Stimulated activated memory B cell treated with anti-CD40 and anti-IgM and Interleukin-4, amounts not matched to agents 10 μg/mL and 1 μg/mL and 100 μg/mL, for 72 hours (primary cell): Measurements from ENCODE around the gene ARID1B.

Experiments used
- ATAC-seq: fragments of 150-1000 bp; cut with Tn5 transposase; 2 replicates; pipeline ENCODE4 v1.10.0; 2021
- H3K27ac Mint-ChIP-seq: one replicate; pipeline ENCODE4 v1.8.0; 2022; ENCODE audit warnings: mild to moderate bottlenecking, mixed read lengths
- H3K27me3 Mint-ChIP-seq: one replicate; pipeline ENCODE4 v1.8.0; 2022; ENCODE audit warnings: mixed read lengths
- H3K36me3 Mint-ChIP-seq: one replicate; pipeline ENCODE4 v1.8.0; 2022; ENCODE audit warnings: mixed read lengths
- H3K4me1 Mint-ChIP-seq: one replicate; pipeline ENCODE4 v1.8.0; 2022; ENCODE audit warnings: mixed read lengths
- H3K4me3 Mint-ChIP-seq: one replicate; pipeline ENCODE4 v1.8.0; 2022; ENCODE audit warnings: mild to moderate bottlenecking, moderate library complexity, mixed read lengths
- H3K9me3 Mint-ChIP-seq: one replicate; pipeline ENCODE4 v1.8.0; 2022; ENCODE audit warnings: mixed read lengths

ARID1B gene

DNA sequence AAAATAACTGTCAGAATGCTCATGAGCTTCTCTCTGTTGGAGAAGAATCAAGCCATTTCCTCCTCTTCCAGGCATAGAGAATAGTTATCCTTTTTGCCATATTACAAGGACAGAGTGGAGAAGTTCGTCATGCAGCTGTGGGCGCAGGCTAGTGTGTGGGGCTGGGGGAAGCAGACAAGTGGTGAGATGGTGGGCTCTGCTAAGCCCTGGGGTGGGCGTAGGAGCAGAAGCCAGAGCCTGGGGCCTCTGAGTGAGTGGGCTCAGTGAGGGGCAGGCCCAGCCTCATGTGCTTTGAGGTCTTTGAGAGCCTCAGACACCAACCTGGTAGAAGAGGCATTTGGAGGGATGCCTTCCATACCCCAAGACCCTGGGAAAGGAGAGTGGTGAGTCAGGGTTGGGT lies 19.4 kb downstream of the ARID1B start:
- no peak for ATAC-seq
- H3K36me3 Mint-ChIP-seq: peaks cover 20% of the 10 kb centered on the region
- no peaks in the 10 kb centered on the region for H3K9me3 Mint-ChIP-seq
- H3K27ac Mint-ChIP-seq: peak overlapping the region; percentile 90
- H3K27me3 Mint-ChIP-seq: no peaks in the 10 kb centered on the region
- H3K4me3 Mint-ChIP-seq: no peak overlapping the region
- peaks cover 84% of the 10 kb centered on the region for H3K4me1 Mint-ChIP-seq

DNA sequence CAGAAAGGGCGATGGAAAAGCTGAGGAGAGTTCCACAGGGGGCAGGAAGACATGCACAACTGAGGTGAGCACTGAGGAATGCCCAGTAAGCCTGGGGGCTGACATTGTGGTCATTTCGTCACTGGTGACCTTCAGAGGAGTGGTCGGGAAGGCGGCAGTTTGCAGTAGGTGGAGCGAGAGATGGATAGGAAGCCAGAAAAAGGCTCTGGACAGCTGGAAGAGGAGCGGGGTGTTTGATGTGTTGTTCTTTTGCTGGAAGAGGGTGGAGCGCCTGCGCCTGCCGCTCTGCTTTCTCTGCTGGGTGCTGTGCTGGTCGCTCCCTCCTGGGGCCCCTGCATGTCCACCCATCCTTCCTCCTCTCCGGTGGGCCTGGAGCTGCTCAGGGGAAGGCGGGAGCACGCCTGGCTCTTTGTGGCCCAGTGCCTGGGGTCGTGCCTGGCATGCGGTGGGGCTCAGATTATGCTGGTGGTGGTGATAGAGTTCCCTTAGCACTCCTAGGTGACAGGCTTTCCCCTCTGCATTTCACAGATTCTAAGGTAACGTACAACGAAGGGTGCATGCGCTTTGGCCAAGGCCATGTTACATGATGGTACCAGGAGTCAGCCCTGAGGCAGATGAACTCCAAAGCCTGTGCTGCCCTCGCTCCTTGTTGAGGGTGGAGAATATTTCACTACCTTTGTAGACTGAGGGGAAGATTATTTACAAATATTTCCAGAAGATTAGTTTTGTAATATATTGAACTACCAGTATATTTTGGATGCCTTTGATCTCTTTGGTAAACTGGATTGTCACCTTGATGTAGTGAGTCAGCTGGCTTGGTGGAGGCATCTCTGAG lies 20.9 kb downstream of the ARID1B start:
- no peak for ATAC-seq
- Mint-ChIP-seq H3K27me3 (no peaks in the 10 kb centered on the region), H3K4me3 (no peak overlapping the region), H3K9me3 (no peaks in the 10 kb centered on the region), H3K36me3 (peaks cover 17% of the 10 kb centered on the region), H3K27ac (peak overlapping the region; percentile 4), H3K4me1 (peaks cover 82% of the 10 kb centered on the region)

DNA sequence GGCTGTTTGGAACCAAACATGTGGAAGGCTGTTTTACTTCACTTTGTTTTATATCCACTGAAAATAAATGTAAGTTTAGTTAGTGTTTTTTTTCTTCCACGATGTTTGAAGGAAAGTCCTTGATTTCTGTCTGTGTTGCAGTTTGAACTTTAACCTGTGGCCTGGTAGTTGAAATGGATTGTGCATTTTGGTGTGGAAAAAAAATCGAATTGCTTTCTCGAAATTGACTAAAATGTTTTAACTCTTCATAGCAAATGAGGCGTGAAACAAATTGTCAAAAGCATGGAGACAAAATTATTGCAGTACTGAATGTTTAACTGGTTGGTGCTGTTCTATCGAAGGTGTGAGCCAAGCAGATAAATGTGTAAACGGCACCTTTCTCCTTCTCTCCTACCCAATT lies 24.5 kb downstream of the ARID1B start:
- Mint-ChIP-seq H3K9me3 (peaks cover 9% of the 10 kb centered on the region), H3K27me3 (no peaks in the 10 kb centered on the region), H3K27ac (no peak overlapping the region), H3K4me3 (no peak overlapping the region), H3K4me1 (peaks cover 73% of the 10 kb centered on the region), H3K36me3 (peaks cover 32% of the 10 kb centered on the region)
- ATAC-seq: no peak

DNA sequence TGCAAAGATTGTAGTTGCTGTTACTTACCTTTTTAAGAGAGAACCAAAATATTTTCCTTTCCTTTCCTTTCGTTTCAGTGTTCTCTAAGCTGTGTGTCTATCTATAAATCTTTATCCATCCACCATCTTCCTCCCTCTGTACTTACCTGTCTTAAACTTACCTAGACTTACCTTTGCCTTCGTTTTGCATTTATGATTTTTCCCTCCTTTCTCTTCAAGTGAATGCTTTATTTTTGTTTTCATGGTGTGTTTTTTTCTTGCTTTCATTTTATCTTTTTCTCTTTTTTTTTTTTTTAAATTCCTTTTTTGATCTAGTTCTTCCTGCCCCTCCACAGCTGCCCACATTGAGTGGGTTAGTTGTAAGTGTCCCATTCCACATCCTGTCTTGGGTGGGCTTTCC lies 26.2 kb downstream of the ARID1B start:
- no peaks in the 10 kb centered on the region for H3K27me3 Mint-ChIP-seq
- peak overlapping the region; percentile 57 for H3K27ac Mint-ChIP-seq
- H3K36me3 Mint-ChIP-seq: peaks cover 21% of the 10 kb centered on the region
- H3K9me3 Mint-ChIP-seq: peaks cover 9% of the 10 kb centered on the region
- ATAC-seq: no peak
- H3K4me1 Mint-ChIP-seq: peaks cover 73% of the 10 kb centered on the region
- no peak overlapping the region for H3K4me3 Mint-ChIP-seq

DNA sequence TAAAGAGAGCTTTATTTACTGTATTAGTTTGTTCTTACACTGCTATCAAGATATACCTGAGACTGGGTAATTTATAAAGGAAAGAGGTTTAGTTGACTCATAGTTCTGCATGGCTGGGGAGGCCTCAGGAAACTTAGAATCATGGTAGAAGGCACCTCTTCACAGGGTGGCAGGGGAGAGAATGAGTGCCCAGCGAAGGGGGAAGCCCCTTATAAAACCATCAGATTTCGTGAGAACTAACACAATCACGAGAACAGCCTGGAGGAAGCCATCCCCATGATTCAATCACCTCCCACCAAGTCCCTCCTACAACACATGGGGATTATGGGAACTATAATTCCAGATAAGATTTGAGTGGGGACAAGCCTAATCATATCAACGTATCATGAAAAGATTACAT lies 27.2 kb downstream of the ARID1B start:
- Mint-ChIP-seq H3K9me3 (peaks cover 9% of the 10 kb centered on the region), H3K36me3 (peaks cover 17% of the 10 kb centered on the region), H3K27ac (peak overlapping the region; percentile 57), H3K4me1 (peaks cover 76% of the 10 kb centered on the region), H3K27me3 (no peaks in the 10 kb centered on the region), H3K4me3 (no peak overlapping the region)
- no peak for ATAC-seq

DNA sequence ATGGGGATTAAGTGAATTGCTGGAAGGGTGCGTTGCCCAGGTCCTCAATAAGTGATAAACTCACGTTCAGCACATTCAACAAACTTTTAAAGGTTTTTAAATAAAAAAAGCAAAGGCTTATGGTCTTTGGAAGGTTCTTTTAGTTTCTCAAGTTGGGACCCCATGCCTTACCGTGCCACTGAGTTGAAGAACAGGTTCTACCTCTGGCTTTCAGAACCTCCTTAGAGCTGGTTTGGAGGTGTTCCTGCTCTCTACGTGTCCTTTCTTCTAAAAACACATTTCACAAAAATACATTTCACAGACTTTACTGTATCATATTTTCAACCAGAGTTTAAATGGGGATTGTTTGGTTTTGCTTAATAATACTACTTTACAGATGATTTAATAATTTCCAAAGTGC lies 29.0 kb downstream of the ARID1B start:
- peaks cover 89% of the 10 kb centered on the region for H3K4me1 Mint-ChIP-seq
- peaks cover 27% of the 10 kb centered on the region for H3K36me3 Mint-ChIP-seq
- H3K4me3 Mint-ChIP-seq: no peak overlapping the region
- ATAC-seq: no peak
- H3K27me3 Mint-ChIP-seq: no peaks in the 10 kb centered on the region
- no peak overlapping the region for H3K27ac Mint-ChIP-seq
- H3K9me3 Mint-ChIP-seq: peaks cover 13% of the 10 kb centered on the region

DNA sequence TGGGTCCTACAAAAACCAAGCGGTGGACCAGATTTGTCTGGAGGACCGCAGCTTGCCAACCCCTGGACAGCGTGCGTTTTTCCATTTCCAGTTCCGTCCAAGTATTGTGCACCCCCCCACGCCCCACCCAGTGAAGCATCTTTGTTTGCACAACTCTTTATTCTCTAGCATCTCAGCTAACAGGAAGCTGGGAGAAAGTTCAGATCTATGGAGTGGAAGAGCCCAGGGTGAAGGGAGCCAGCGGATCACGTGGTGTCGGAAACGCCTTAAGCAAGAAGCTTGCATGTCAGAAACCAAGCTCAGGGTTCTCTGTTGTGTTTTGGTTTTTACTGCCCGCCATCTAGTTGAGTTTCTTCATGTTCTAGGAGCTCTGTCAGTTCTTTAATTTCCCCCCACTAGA lies 29.9 kb downstream of the ARID1B start:
- Mint-ChIP-seq H3K27ac (peak overlapping the region; percentile 59), H3K9me3 (peaks cover 13% of the 10 kb centered on the region), H3K36me3 (peaks cover 27% of the 10 kb centered on the region), H3K4me1 (peaks cover 89% of the 10 kb centered on the region), H3K4me3 (no peak overlapping the region), H3K27me3 (no peaks in the 10 kb centered on the region)
- no peak for ATAC-seq

DNA sequence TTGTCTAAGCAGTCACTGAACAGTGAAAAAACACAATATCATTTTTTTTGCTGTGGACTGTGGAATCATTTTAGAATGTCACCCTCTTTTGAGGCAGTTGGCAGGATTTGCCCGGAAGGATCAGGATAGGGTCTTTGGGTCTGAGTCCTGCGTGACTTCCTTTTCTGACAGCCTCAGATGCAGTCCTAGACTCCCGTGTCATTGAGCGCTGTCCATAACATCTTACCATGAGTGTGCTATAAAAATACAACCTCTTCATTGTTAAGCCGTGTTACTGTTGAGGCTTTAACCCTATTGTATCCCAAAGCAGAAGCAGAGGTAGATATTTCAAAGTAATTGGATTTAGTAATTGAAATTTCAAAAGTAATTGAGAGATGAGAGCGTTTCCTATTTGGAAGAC lies 30.6 kb downstream of the ARID1B start:
- Mint-ChIP-seq H3K36me3 (peaks cover 33% of the 10 kb centered on the region), H3K27me3 (no peaks in the 10 kb centered on the region), H3K27ac (peak overlapping the region; percentile 59), H3K9me3 (peaks cover 13% of the 10 kb centered on the region), H3K4me3 (no peak overlapping the region), H3K4me1 (peaks cover 91% of the 10 kb centered on the region)
- no peak for ATAC-seq

DNA sequence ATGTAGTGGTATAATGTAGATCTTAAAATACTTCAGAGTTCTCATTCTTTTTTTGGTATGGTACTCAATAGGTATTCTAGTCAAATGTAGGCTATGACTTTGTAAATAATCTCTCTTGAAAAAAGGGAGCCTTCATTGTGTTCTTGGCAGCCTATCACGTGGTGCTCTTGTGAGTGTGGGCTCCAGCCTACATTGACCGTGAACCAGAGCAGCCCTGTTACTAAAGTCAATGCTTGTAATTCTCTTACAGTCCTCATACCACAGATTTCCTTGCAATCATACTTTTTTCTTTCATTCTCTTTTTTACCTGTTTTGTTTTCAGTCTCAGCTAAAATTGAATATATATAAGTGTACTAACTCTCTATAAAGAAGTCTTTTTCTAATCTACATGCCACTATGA lies 31.1 kb downstream of the ARID1B start:
- no peak for ATAC-seq
- no peak overlapping the region for H3K4me3 Mint-ChIP-seq
- H3K27ac Mint-ChIP-seq: peak overlapping the region; percentile 59
- H3K36me3 Mint-ChIP-seq: peaks cover 30% of the 10 kb centered on the region
- peaks cover 12% of the 10 kb centered on the region for H3K9me3 Mint-ChIP-seq
- H3K4me1 Mint-ChIP-seq: peaks cover 89% of the 10 kb centered on the region
- H3K27me3 Mint-ChIP-seq: no peaks in the 10 kb centered on the region

DNA sequence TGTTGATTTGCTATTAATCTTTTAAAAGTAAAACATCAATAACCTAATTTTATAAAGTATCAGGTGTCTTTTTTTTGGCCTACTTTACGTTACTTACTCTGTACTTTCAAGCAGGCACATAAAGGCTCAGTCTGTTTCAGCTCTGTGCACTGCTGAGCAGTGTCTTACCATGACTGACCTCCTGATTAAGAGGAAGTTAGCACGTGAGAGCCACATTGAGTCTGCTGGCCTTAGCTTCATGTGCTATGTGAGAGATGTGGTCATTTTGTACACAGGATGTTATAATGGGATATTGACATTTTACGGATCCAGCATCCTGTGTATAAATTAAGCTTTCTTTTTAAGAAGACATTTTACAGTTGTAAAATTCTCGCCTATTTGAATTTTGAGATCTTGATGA lies 31.9 kb downstream of the ARID1B start:
- peak overlapping the region; percentile 52 for H3K27ac Mint-ChIP-seq
- peaks cover 89% of the 10 kb centered on the region for H3K4me1 Mint-ChIP-seq
- peaks cover 7% of the 10 kb centered on the region for H3K9me3 Mint-ChIP-seq
- ATAC-seq: peak; percentile 91
- H3K36me3 Mint-ChIP-seq: peaks cover 22% of the 10 kb centered on the region
- H3K4me3 Mint-ChIP-seq: no peak overlapping the region
- no peaks in the 10 kb centered on the region for H3K27me3 Mint-ChIP-seq

DNA sequence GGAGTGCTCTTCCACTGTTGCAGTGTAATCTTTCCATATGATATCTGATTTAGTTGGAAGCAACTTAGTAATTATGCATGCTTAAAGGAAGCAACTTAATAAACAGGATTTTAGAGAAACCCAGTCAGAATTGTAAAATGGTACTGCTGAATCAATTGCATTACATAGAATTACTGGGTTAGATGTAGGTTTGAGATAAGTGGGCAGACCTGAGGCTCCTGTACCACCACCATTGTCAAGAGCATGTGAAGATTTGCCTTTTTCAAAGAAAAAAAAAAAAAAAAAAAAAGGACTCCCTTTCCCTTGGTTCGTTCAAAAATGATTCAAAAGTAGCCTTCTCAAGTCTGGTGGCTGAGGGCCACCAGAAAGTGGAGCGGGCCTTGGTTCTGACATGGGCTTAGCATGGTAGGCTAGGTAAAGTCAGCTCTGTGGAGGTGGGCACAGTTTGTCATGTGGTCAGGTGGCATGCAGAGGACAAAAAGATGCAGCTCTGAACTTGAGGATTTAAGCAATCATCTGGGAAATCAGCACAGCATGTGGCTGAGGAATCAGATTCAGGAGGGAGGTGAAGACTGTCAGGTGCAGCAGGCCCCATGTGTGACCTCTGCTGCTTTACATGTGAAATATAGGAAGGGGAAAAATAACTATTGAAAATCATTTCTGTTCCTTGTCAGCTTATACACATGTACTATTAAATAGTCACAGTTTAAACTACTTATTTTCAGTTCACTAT lies 32.4 kb downstream of the ARID1B start:
- H3K4me3 Mint-ChIP-seq: no peak overlapping the region
- H3K9me3 Mint-ChIP-seq: peaks cover 4% of the 10 kb centered on the region
- H3K4me1 Mint-ChIP-seq: peaks cover 89% of the 10 kb centered on the region
- H3K27me3 Mint-ChIP-seq: no peaks in the 10 kb centered on the region
- H3K27ac Mint-ChIP-seq: peak overlapping the region; percentile 52
- H3K36me3 Mint-ChIP-seq: peaks cover 16% of the 10 kb centered on the region
- no peak for ATAC-seq

DNA sequence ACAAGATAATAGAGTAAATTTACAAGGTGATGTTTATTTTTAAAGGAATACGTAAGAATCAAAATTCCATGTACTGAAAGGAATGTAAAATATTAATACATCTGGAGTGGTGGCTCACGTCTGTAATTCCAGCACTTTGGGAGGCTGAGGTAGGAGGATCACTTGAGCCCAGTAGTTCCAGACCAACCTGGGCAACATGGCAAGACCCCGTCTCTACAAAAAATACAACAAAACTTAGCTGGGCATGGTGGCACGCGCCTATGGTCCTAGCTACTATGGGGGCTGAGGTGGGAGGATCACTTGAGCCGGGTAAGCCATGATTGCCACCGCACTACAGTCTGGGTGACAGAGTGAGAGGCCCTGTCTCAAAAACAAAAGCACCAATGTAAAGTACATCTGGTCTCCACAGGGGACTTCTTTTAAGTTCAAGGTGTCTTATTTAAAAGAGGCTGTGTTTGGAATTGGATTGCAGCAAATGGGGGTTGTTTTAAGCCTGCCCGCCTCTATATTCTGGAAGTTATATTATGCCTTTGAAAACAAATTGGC lies 36.9 kb downstream of the ARID1B start:
- Mint-ChIP-seq H3K27me3 (no peaks in the 10 kb centered on the region), H3K27ac (no peak overlapping the region), H3K4me1 (peaks cover 86% of the 10 kb centered on the region), H3K4me3 (no peak overlapping the region), H3K36me3 (peaks cover 16% of the 10 kb centered on the region), H3K9me3 (peaks cover 4% of the 10 kb centered on the region)
- no peak for ATAC-seq

DNA sequence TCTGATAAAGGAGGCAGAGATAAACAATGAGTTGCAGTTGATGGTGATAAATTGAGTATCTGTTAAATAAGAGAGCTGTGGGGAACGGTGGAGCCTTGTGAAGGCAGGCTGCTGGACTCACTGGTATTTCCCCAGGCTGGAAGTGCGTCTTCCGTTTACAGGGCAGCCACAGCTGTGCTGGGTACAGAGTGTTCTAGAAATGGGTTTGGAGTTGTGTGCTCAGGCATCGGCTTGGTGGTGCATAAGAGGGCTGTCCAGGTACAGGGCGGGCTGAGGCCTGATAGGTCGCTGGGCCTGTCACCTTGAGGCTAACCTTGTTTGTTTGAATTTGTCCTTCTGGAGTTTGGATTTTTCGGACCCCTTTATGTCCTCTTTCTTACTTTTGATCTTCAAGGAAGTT lies 39.3 kb downstream of the ARID1B start:
- H3K9me3 Mint-ChIP-seq: no peaks in the 10 kb centered on the region
- H3K27me3 Mint-ChIP-seq: no peaks in the 10 kb centered on the region
- peak; percentile 62 for ATAC-seq
- H3K36me3 Mint-ChIP-seq: peaks cover 6% of the 10 kb centered on the region
- H3K27ac Mint-ChIP-seq: no peak overlapping the region
- H3K4me1 Mint-ChIP-seq: peaks cover 82% of the 10 kb centered on the region
- no peak overlapping the region for H3K4me3 Mint-ChIP-seq

DNA sequence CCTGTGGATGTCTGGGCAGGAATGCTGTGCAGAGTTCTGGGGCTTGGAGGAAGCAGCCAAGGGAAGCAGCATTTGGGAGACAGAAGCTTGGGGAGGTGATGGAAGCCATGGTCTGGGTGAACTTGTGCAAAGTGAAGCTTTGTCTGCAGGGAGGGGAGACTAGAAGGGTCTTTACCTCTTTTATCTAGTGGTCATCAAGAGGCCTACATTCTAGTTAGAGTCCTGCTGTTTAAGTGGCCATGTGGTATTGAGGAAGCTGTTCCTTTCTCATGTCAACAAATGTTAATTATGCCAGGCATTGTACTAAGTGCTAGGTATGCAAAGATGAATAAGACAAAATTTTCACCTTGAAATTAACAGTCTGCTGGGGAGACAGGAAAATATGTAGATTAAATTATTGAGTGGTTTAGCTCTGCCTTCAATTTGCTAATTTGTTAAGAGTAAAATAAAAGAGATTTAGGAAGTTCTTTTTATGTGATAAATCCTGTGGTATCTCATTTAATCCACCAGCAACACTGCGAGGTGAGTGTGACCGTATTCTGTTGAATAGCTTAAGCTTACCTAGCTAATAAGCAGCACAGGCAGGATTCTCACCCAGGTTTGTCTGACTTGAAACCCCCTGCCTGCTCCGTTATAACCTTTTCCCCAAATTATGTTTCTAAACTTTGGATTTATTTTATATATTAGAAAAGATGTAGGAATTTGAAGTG lies 43.1 kb downstream of the ARID1B start:
- H3K4me1 Mint-ChIP-seq: peaks cover 86% of the 10 kb centered on the region
- no peak for ATAC-seq

DNA sequence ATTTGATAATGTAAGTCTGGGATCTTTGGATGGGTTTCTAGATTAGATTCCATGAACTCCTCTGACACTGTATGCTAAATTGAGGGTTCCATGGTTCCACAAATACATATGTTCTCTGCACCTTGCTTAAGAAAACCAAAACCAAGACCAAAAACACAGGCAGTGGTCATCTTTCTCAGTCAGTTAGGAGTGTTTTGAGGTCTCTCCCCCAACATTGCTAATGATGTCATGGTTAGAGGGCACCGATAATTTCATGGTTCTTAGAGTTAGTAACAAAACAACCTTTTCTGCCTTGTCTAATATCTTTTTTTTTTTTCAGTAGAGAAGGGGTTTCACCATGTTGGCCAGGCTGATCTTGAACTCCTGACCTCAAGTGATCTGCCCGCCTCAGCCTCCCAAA lies 44.5 kb downstream of the ARID1B start:
- Mint-ChIP-seq H3K4me1 (peaks cover 83% of the 10 kb centered on the region), H3K27ac (peak overlapping the region; percentile 60), H3K27me3 (no peaks in the 10 kb centered on the region), H3K4me3 (no peak overlapping the region), H3K9me3 (no peaks in the 10 kb centered on the region), H3K36me3 (peaks cover 12% of the 10 kb centered on the region)
- no peak for ATAC-seq

More for the DNA sequence above, 43.1 kb downstream of the ARID1B start:
- H3K36me3 Mint-ChIP-seq: peaks cover 9% of the 10 kb centered on the region
- no peaks in the 10 kb centered on the region for H3K27me3 Mint-ChIP-seq
- H3K4me3 Mint-ChIP-seq: no peak overlapping the region
- H3K27ac Mint-ChIP-seq: peak overlapping the region; percentile 8
- H3K9me3 Mint-ChIP-seq: no peaks in the 10 kb centered on the region
